Measurements from ENCODE around the gene LRRFIP1. TPM values are rescaled to one million over a fixed set of nuclear protein-coding genes. Genes with fewer than 3 reads are reported as not detected.

LRRFIP1 gene
- total and polyA plus RNA-seq, 10 donors = 40.4 to 164 (median 124) TPM

DNA sequence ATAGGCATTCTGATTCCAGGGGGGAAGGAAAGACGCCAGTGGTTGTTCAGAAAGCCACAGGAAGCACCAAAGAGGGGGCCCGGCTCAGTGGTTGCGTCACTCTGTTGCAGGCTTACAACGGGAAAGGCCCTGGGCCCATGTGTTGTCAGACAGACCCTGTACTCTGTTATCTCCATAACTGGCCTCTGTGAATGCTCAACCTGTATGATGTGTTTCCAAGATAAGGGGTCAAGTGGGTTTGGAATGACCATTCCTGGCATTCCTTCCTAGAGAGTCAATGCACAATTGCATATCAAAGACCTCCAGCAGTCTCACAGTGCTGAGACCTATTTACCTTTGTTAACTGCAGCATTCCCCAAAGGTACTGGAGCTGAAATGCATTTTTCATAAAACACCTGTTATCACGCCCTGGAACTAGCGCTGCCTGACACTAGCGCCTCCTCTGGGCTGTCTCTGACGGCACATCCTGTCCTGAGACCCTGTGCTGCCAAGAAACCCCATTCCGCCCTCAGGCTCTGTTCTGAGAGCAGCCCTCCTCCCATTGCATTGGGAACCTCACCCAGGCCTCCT is 13.2 kb upstream of the LRRFIP1 start:
- 58 to 66% (median 60%) methylated on average over 6 to 9 of the region's 9 CpGs for WGBS, 5 donors
- DNase-seq = no peak
- Histone ChIP-seq H3K36me3 (no peaks in the 10 kb centered on the region), H3K27ac (peak overlapping the region in 5 of 8 donors; percentile 3 to 84 (median 83)), H3K4me1 (peaks cover 14 to 48% (median 36%) of the 10 kb centered on the region in 6 donors), H3K27me3 (replicated peaks in 1 of 7) (no peaks in the 10 kb centered on the region), H3K4me3 (no peak overlapping the region), H3K9me3 (no peaks in the 10 kb centered on the region)
- intact Hi-C loops (cut with DNase I; ENCODE audit: low total_unique reads) = no loop called here
- TF ChIP-seq POLR2A (IDR thresholded peaks at IDR 0.05) (no peak), POLR2AphosphoS5 (IDR thresholded peaks at IDR 0.05) (no peak)
- TF ChIP-seq, protein P1, sequence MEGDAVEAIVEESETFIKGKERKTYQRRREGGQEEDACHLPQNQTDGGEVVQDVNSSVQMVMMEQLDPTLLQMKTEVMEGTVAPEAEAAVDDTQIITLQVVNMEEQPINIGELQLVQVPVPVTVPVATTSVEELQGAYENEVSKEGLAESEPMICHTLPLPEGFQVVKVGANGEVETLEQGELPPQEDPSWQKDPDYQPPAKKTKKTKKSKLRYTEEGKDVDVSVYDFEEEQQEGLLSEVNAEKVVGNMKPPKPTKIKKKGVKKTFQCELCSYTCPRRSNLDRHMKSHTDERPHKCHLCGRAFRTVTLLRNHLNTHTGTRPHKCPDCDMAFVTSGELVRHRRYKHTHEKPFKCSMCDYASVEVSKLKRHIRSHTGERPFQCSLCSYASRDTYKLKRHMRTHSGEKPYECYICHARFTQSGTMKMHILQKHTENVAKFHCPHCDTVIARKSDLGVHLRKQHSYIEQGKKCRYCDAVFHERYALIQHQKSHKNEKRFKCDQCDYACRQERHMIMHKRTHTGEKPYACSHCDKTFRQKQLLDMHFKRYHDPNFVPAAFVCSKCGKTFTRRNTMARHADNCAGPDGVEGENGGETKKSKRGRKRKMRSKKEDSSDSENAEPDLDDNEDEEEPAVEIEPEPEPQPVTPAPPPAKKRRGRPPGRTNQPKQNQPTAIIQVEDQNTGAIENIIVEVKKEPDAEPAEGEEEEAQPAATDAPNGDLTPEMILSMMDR (IDR thresholded peaks at IDR 0.05 in 8 of 11, conservative IDR thresholded peaks at IDR 0.05 in 3 of 11) = no peak

DNA sequence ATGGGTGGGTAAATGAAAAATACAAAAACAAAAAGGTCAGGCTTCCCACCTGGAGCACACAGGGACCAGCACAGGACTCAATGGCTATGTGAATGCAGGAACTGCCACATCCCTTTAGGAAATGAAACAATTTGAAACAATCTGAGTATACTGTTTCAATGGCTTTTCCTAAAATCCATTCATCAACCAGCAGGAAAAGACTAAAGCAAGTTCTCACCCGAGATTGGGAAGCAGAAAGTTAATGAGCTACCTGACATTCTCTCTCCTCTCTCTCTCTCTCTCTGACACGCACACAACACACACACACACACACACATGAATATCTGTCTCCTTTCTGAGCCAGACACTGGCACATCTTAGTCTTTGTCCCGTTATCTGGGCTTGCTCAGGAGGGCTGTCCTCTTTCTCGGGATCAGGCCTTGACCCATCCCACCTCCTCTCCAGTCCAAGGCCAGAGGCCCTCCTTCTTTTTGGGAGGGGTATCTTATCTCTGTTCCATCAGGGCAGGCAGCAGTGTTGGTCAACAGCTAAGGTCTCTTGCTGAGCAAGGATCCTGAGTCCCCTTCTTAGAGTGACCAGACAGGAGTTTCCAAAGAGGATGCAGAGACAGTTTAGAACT is 11.6 kb upstream of the LRRFIP1 start:
- DNase-seq = no peak
- 41 to 71% (median 64%) methylated on average over 4 of the region's 4 CpGs for WGBS, 5 donors
- Histone ChIP-seq H3K9me3 (no peaks in the 10 kb centered on the region), H3K4me3 (no peak overlapping the region), H3K27ac (peak overlapping the region; percentile 53 to 84 (median 75)), H3K27me3 (replicated peaks in 1 of 7) (no peaks in the 10 kb centered on the region), H3K4me1 (peaks cover 14 to 48% (median 36%) of the 10 kb centered on the region in 6 donors), H3K36me3 (no peaks in the 10 kb centered on the region)
- no peak for TF ChIP-seq POLR2A (IDR thresholded peaks at IDR 0.05)
- TF ChIP-seq, protein P1 (IDR thresholded peaks at IDR 0.05 in 8 of 11, conservative IDR thresholded peaks at IDR 0.05 in 3 of 11) = no peak
- TF ChIP-seq POLR2AphosphoS5 (IDR thresholded peaks at IDR 0.05) = no peak
- intact Hi-C loops (cut with DNase I; ENCODE audit: low total_unique reads) = no loop called here

DNA sequence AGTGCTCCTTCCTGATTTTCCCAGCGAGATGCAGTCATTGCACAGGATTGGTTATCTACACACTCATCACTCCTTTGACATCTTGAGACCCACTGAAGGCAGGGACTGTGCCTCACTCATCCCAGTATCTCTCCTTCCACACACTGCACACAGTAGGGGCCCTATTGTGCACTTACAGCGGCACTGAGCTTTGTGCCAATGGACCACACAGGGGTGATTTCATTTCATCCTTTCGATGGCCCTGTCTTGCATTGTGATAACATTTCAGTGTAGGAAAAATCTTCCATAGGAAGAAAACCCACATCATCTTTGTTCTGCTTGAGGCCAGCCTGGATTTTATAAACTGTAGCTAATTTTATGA is 11.0 kb upstream of the LRRFIP1 start:
- intact Hi-C loops (cut with DNase I; ENCODE audit: low total_unique reads) = no loop called here
- H3K36me3 ChIP-seq = no peaks in the 10 kb centered on the region
- H3K4me1 ChIP-seq = peaks cover 14 to 48% (median 36%) of the 10 kb centered on the region in 6 donors
- TF ChIP-seq, protein P1 (IDR thresholded peaks at IDR 0.05 in 8 of 11, conservative IDR thresholded peaks at IDR 0.05 in 3 of 11) = no peak
- TF ChIP-seq POLR2AphosphoS5 (IDR thresholded peaks at IDR 0.05) (no peak), POLR2A (IDR thresholded peaks at IDR 0.05) (no peak)
- H3K4me3 ChIP-seq = no peak overlapping the region
- peak overlapping the region; percentile 53 to 84 (median 75) for H3K27ac ChIP-seq
- no peak for DNase-seq
- WGBS, 5 donors = 36 to 50% (median 43%) methylated on average over 3 of the region's 3 CpGs
- no peaks in the 10 kb centered on the region for H3K27me3 ChIP-seq (replicated peaks in 1 of 7)
- H3K9me3 ChIP-seq = no peaks in the 10 kb centered on the region

DNA sequence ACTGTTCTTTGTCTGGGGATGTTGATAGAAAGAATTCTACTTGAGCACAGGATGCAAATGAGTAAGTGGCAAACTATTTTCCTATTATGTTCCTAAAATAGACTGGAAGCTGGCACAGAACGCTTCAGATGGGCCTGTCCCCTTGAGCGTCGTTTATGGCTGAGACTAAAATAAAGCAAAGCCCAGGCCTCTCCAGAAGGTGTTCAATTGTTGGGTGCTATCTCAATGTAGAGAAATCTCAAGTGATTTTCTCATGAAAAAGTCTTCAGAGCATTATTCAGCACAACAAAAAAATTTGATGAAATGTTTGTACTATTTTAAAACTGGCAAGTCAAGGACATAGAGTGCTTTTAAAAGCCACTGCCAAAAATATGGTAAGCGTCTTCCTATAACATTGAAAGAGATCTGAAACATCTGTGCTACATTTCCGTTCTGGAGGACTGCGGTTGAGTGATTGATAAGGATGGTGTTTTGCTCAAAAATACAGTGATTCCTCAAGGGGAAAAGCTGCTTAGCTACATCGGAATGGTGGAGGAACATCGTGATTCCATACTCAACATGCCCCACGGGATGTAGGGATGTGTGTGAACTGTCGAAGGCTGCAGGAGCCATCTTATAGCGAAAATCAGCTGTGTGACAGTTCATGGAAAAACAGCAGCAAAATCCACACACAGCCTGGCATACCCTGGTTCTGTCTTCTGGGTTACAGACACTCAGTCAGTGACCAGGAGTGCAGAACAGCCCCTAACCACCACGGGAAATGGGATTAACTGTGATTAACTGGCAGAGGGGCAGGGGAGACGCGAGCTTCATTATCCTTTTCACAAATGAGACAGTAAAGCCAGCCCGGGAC is 10.4 kb upstream of the LRRFIP1 start:
- no peaks in the 10 kb centered on the region for H3K9me3 ChIP-seq
- peak overlapping the region; percentile 39 to 84 (median 75) for H3K27ac ChIP-seq
- intact Hi-C loops (cut with DNase I; ENCODE audit: low total_unique reads) = no loop called here
- no peaks in the 10 kb centered on the region for H3K27me3 ChIP-seq (replicated peaks in 1 of 7)
- WGBS, 5 donors = 9 to 17% (median 13%) methylated on average over 13 to 15 of the region's 15 CpGs
- TF ChIP-seq POLR2A (IDR thresholded peaks at IDR 0.05) (no peak), POLR2AphosphoS5 (IDR thresholded peaks at IDR 0.05) (peak in 1 of 3 donors; percentile 63)
- TF ChIP-seq, protein P1 (IDR thresholded peaks at IDR 0.05 in 8 of 11, conservative IDR thresholded peaks at IDR 0.05 in 3 of 11) = no peak
- no peak for DNase-seq
- H3K36me3 ChIP-seq = no peaks in the 10 kb centered on the region
- H3K4me3 ChIP-seq = no peak overlapping the region
- H3K4me1 ChIP-seq = peaks cover 14 to 48% (median 36%) of the 10 kb centered on the region in 6 donors

Data from spleen (tissue), 11 donors.